Muscle layer of colon (tissue), 2 donors: ENCODE data around the gene PTCH1.

Experiments used
- H3K27ac ChIP-seq: one replicate; pipeline ENCODE4 v1.7.0; 2013; ENCODE audit warnings: low read depth, mild to moderate bottlenecking, low read length, moderate library complexity
- H3K27me3 ChIP-seq, 2 donors: one replicate each; pipeline ENCODE4 v1.7.0; 2013; ENCODE audit warnings: low read length in 2 of 2, mild to moderate bottlenecking in 2 of 2; ENCODE audit not compliant: insufficient read depth in 2 of 2, control insufficient read depth in 1 of 2
- H3K36me3 ChIP-seq: one replicate; pipeline ENCODE4 v1.7.0; 2013; ENCODE audit warnings: mild to moderate bottlenecking, low read length; ENCODE audit not compliant: insufficient read depth
- H3K4me1 ChIP-seq: one replicate; pipeline ENCODE4 v1.7.0; 2013; ENCODE audit warnings: mild to moderate bottlenecking, low read length; ENCODE audit not compliant: insufficient read depth
- H3K4me3 ChIP-seq, 2 donors: one replicate each; pipeline ENCODE4 v1.7.0; 2013; ENCODE audit warnings: low read length in 2 of 2, low read depth in 1 of 2, mild to moderate bottlenecking in 1 of 2, moderate library complexity in 1 of 2
- H3K9ac ChIP-seq: one replicate; pipeline ENCODE4 v1.7.0; 2013; ENCODE audit warnings: low read length
- H3K9me3 ChIP-seq: one replicate; pipeline ENCODE4 v1.7.0; 2013; ENCODE audit warnings: mild to moderate bottlenecking, low read length
- donor health status: abdominal sarcoma.
- donor health status: Adenocarcinoma of cecum.

PTCH1 gene

DNA sequence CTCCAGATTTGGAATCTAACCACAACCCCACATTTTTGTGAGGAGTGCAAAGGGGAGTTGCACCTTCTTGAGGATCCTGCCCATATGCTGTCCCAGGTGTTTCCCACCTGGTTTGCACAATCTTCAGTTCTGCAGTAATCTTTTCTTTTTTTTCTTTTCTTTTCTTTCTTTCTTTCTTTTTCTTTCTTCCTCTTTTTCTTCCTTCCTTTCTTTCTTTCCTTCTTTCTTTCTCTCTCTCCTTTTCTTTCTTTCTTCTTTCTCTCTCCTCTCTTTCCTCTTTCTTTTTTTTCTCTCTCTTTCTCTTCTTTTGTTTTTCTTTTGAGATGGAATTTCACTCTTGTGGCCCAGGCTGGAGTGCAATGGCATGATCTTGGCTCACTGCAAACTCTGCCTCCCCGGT lies 109.2 kb downstream of the PTCH1 start:
- Histone ChIP-seq H3K27ac (no peak overlapping the region), H3K27me3 (no peaks in the 10 kb centered on the region), H3K4me3 (no peak overlapping the region), H3K9ac (no peak overlapping the region), H3K36me3 (no peaks in the 10 kb centered on the region), H3K9me3 (no peaks in the 10 kb centered on the region), H3K4me1 (no peaks in the 10 kb centered on the region)

GRCh38 chr9:95406121-95406520 lies 110.7 kb downstream of the PTCH1 start:
- H3K27me3 ChIP-seq, result no peaks in the 10 kb centered on the region
- H3K9me3 ChIP-seq, result no peaks in the 10 kb centered on the region
- no peaks in the 10 kb centered on the region for H3K4me1 ChIP-seq
- H3K27ac ChIP-seq, result no peak overlapping the region
- H3K9ac ChIP-seq, result no peak overlapping the region
- H3K4me3 ChIP-seq, result no peak overlapping the region
- no peaks in the 10 kb centered on the region for H3K36me3 ChIP-seq

GRCh38 chr9:95399261-95399660 lies 117.5 kb downstream of the PTCH1 start:
- no peak overlapping the region for H3K9ac ChIP-seq
- no peak overlapping the region for H3K27ac ChIP-seq
- no peaks in the 10 kb centered on the region for H3K36me3 ChIP-seq
- no peaks in the 10 kb centered on the region for H3K4me1 ChIP-seq
- no peaks in the 10 kb centered on the region for H3K27me3 ChIP-seq
- H3K4me3 ChIP-seq, result no peak overlapping the region
- no peaks in the 10 kb centered on the region for H3K9me3 ChIP-seq
